GM18858 (cell line): Measurements from ENCODE around the gene COL11A1.
A peak's percentile ranks its signal among the peaks of the same experiment; 100 is the strongest.
"Not testable (repeated sequence)": the region's sequence is repeated elsewhere in the genome, so short reads cannot be mapped to it uniquely, and the experiment has no call there.

Experiments used
- ATAC-seq: cut with Tn5 transposase; IDR thresholded peaks from one replicate; pipeline ENCODE4 v1.9.1; 2021; ENCODE audit not compliant: unreplicated experiment

The COL11A1 gene

DNA sequence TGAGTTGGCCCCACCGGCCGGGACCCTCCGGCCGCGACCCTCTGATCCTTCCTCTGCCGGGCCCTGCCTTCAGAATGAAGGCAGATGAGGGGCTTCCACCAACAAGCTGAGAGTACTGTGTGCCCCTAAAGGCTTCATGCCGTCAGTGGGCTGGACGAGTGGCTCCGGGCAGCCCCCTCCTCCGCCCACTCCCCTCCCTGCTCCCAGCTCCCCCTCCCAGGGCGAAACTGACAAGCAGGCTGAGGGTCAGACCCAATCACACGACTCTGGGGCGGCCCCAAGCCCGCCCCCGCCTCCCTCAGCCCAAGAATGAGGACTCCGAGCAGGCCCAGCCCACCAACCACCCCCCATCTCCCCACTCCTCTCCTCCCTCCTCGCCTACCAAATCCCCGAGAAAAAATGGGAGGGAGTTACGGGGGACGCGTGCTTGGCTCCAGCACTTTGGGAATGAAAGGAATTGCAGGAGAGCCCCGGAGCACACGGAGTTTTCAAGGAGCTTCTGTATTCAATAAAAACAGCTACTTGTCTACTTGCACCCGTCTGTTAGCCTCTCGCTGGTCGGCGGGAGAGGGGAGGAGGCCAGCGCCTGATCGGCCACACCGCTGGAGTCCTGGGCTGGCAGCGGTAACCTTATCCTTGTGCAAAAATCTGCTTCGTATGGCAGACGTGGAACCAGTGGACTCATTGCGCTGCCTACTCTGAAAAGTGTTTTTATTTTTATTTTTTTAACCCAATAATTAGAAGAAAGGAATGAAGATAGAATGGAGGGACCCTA, at the start of gene COL11A1:
COL11A1 (minus strand) TSS at position 147 of the 775 bp plus-strand sequence. CDS start 344 bp downstream, outside the sequence.
- no peak for ATAC-seq

DNA sequence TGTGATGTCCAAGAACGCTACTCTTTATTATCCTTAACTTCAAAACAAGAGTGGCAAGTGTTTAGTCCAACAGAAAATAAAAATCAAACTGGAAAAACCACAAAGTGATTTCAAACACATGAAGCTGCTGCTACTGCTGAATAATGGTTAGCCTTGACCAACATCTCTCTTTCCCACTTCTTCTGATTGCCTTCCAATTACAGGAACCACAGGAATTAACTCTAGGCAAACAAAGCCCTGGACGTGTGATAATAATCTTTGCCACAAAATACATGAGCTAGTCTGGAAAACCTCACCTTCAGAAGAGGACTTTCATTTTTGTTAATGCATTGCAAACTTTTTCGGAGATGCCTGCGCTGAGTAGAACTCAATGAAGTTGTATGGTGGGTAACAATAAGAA, 48.6 kb upstream of the COL11A1 start:
- no peak for ATAC-seq

DNA sequence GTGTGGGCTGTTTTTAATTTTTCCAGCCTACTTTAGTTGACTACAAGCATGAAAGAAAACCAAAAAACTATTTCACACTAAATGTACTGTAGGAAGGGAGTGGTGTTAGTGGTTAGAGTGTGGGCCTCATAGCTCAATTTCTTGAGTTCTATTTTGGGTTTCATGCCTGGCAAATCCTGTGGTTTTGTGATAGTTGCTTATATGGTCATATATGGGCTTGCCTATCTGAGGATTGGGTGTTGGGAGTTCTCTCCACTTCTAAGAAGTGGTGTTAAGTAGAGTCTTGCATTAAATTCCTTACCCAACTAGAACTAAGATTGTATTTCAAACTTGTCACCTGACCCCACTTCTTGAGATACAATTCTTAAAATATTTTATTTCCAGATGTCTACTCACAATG, 37.8 kb upstream of the COL11A1 start:
- no peak for ATAC-seq

GRCh38 chr1:103145449-103145848, 37.1 kb upstream of the COL11A1 start:
- ATAC-seq: no peak

GRCh38 chr1:103144681-103145080, 36.4 kb upstream of the COL11A1 start:
- ATAC-seq: no peak

GRCh38 chr1:103142461-103142860, 34.1 kb upstream of the COL11A1 start:
- ATAC-seq: no peak

GRCh38 chr1:103129796-103130195, 21.5 kb upstream of the COL11A1 start:
- ATAC-seq: no peak

- no peak for ATAC-seq
Measured at GRCh38 chr1:103129255-103129654, 20.9 kb upstream of the COL11A1 start.

DNA sequence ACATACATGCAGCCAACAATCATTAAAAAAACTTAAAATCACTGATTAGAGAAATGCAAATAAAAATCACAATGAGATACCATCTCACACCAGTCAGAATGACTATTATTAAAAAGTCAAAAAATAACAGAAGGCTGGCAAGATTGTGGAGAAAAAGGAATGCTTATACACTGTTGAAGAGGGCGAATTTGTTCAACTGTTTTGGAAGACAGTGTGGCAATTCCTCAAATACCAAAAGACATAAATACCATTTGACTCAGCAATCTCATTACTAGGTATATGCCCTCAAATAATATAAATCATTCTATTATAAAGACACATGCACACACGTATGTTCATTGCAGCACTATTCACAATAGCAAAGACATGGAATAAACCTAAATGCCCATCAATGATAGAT, 19.9 kb upstream of the COL11A1 start:
- ATAC-seq: not testable (repeated sequence)

- no peak for ATAC-seq
Measured at GRCh38 chr1:103125219-103125618, 16.9 kb upstream of the COL11A1 start.

GRCh38 chr1:103122983-103123720, 14.8 kb upstream of the COL11A1 start:
- ATAC-seq: no peak

DNA sequence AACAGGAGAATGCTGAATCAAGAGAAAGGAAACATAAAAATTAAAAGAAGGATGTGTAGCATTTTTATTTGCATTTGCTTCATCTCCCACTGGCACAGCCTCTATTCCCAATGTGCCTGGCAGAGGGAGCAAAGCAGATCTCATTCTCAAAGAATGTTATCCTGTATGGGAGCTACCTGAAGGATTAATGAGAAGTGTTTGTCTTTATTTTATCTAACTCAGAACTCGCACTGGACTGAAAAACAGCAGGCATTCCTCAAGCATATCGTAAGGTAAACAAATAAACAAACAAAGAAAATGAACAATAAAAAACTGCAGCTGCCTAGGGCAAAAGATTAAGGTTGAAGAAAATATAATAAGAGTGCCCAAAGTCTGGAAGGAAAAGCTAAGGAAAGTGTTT, 12.7 kb upstream of the COL11A1 start:
- ATAC-seq: no peak

DNA sequence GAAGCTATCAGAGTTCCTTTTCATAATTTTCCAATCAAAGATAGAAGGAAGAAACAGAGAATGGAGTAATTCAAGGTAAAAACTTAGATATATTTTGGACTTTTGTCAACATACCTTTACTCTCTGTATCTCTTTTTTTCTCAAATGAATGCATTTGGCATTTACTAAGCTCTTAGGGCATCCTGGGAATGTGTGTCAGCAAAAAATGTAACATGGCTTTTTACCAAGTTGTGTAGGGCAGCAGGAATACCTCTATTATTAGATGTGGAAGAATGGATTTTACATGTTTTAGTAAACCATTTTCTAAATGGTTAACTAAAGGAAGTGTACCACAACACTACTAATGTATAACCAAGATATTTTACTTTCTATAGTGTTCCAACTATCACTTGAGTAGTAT, 4.2 kb upstream of the COL11A1 start:
- ATAC-seq: no peak

DNA sequence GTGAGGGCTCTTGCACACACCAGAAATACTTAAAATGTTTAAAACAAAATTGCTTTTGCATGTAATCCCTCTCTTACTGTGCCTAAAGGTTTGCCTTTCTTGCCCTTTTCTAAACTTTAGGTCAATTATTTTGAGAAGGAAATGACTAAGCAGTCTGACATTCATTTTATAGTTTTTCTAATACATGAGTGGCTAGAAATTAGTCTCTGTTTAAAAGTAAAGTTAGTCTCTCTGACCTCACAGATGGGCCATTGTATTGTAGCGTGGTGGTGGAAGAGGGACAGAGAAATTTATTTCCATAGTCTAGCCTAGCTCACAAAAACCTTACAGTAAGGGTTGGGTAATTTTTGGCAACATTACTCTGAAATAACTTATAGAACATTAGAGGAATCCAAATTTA, 3.6 kb upstream of the COL11A1 start:
- ATAC-seq: no peak

DNA sequence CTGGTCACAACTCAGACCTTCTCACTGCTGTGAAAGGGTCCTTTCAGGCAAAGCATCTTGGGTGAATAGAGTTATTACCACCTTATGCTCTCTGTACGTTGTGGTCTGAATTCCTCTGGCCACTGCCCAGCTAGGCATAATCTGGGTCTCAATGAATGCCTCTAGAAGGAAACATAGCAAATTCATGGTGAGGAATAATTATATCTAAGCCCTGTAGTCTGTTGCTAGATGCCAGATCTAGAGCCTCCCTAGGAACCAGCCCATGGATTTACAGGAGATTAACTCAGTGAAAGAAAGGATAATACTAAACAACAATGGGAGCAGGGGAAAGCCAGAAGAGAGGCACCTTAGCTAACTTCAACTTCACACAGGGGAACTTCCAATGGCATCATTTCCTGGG, 2.4 kb upstream of the COL11A1 start:
- no peak for ATAC-seq

DNA sequence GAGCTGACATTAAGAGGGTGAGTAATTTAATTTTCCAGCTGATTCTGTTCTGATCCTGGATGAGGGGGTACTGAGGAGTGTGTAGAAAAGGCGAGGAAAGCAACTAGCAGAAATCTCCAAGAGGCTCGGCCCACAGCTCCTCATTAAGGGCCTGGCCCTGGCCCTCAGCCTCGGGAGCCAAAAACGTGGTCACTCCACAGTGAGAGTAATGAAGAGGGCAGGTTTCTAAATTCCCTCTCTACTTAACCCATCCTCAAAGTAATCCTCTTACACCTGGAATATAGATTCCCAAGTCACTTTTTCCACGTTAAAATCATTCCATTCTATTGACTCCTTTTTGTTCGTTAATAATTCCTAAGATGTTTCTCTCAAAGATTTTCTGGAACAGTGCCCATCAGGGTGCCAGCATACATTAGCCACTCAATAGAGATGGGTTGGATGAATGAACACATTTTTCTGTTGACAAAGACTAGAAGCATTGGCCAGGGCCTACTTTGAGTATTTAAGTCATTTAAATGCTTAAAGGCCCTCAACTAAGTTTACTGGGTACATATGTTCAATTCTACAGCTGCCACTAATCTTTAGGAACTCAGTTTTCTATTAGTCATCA, 1.1 kb upstream of the COL11A1 start:
- ATAC-seq: no peak

DNA sequence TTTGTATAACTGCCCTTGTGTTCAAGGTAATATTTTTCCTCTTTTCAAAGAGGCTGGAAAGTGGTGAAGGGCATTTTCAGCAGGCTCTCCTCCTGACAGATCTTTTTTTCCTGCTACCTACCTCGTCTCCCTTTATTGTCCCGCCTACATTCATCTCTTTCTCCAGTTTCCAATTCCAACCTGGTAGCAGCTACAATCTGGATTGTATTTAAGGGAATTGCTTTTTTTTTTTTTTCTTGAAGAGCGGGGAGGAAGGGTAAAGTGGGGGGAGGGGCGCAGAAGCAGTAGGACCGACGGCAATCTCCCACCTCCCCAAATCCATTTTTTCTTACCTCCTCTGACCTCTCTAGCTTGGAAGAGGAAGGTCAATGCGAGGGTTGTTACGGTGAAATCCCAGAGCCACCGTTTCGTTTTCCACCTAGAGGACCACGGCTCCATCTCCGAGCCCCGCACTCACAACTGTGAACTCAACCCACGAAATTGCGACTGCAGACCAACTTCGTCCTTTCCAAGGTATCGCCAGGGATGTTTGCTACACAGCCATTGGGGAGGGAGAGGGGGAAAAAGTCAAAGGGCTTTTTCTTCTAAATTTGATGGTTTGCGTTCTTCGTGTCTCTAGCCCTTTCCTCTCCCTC, 464 bp downstream of the COL11A1 start:
- ATAC-seq: no peak

DNA sequence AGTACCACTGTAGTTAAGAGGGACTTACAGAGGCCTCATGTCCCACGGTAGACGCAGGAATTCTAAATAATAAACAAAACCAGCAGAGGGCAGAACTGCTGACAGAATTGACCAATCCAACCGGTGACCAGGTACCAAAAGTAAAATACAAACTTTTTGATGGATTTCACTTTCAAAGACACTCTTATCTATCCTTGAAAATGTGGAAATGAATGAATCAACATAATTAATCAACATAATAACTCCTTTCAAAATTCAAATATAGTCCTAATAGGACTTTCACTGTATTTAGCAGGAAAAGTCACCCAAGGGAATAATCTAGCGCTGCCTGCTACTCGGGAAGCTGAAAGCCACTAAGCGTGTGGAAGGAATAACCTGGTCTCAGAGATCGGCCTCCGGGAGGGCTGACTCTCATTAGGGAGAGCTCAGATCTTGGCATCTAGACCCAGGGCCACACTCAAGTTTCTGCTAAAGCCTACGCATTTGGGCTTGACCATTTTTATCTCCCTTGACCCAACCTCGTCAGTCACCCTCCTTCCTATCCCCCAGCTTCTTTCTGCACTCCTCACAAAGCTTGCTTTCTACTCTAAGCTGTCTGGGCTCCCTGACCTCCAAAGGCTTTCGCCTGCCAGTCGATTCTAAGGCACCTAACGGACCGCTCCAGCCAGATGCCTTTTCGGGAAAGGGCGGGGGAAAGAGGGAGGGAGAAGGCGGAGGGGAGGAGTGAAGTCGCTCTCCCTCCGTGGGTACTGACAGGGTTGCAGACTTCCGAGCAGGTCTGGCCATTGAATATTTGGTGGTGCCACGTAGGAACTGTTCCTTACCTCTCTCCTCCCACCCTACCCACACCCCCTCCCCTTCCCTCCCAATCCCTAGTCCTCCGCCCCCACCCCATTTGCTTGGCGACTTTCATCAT, 1.6 kb downstream of the COL11A1 start:
- ATAC-seq: peak; percentile 77

- no peak for ATAC-seq
Measured at GRCh38 chr1:103101399-103101798, 6.9 kb downstream of the COL11A1 start.

- no peak for ATAC-seq
Measured at GRCh38 chr1:103089221-103089620, 19.1 kb downstream of the COL11A1 start.
